PC-3 (cell line): ENCODE results near the gene LAD1.

Experiments used
- CTCF ChIP-seq: fragments of 300-600 bp; sonication (generic); conservative IDR thresholded peaks from 2 replicates; pipeline ENCODE4 v1.5.1; 2017; ENCODE audit warnings: antibody characterized with exemption, low read depth, mild to moderate bottlenecking, low read length
- EZH2 ChIP-seq: fragments of 300-600 bp; sonication (generic); IDR thresholded peaks from one replicate; pipeline ENCODE4 v1.6.1; 2017; ENCODE audit warnings: antibody characterized with exemption, mild to moderate bottlenecking, low read length; ENCODE audit not compliant: unreplicated experiment

DNA sequence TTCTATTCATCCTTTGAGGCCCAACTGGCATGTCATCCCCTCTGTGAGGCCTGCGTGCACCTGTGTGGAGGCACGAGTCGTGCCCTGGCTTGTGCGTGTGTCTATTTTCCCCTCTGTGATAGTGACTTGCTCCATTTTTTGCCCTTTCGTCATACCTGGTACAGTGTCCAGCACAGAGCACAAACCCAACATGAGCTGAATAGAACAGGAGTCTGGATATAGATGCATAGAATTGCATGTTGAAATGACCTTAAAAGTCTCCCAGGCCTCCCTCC, 54.1 kb downstream of the LAD1 start:
- TF ChIP-seq EZH2, result no peak
- TF ChIP-seq CTCF, result no peak
